Measurements from ENCODE around the gene ADAMTS8. TPM values are rescaled to one million over a fixed set of nuclear protein-coding genes. Genes with fewer than 3 reads are reported as not detected.

ADAMTS8 gene
- total and polyA plus RNA-seq, 4 donors: 0.02 to 0.08 (median 0.07) TPM; not detected in 1

DNA sequence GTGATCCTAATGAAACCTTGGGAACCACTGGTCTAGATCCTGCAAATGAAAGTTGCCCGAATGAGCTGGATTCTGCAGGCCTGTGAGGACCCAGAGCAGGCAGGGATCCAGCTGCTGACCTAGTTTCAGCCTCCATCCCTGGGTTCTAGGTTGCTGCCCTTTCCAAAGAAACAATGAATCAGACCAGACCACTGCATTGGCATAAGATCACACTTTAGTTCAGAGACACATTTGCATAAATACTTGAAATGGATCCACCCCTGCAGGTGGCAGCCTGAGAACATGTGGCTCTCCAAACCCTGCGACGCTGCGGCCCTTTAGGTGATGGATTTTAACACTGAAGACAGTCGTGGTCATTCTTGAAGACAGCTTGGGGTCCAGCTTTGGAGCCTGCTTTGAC, 23.7 kb downstream of the ADAMTS8 start (continued):
- TF ChIP-seq EGR1 (IDR thresholded peaks at IDR 0.05; ENCODE audit: low read depth in 2 of 2): no peak

DNA sequence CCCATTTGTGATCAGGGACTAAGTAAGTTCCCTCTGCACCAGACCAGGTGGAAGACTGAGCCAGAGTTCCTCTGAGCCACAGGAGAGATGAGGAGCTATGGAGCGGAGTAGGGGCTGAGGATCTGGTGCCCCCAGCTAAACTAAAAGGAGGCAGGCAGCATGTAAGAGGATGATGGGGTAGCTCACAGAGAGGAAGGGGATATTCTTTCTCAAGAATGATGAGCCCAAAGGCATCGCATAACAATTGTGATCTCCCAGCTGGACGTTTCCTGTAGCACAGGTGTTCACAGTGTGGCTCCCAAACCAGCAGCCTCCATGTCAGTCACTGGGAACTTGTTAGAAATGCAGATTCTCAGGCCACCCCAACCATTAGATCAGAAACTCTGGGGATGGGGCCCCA, 24.4 kb downstream of the ADAMTS8 start:
- no peak overlapping the region for H3K4me3 ChIP-seq (ENCODE audit: low read depth in 1 of 3, low read length in 3 of 3)
- no peak for DNase-seq (ENCODE audit: low spot score)
- no peaks in the 10 kb centered on the region for H3K36me3 ChIP-seq (ENCODE audit: control insufficient read depth in 4 of 4, insufficient read depth in 3 of 4, low read depth in 1 of 4, low read length in 3 of 4)
- H3K27me3 ChIP-seq (ENCODE audit: control insufficient read depth in 4 of 4, insufficient read depth in 4 of 4, low read length in 3 of 4): no peaks in the 10 kb centered on the region
- 89% methylated on average over 3 of the region's 3 CpGs for WGBS
- peaks cover 0 to 7% (median 2%) of the 10 kb centered on the region in 4 donors for H3K4me1 ChIP-seq (ENCODE audit: control insufficient read depth in 4 of 4, insufficient read depth in 4 of 4, low read length in 3 of 4)
- H3K9ac ChIP-seq (ENCODE audit: low read depth in 1 of 2, low read length in 2 of 2): no peak overlapping the region
- no peak overlapping the region for H3K27ac ChIP-seq (ENCODE audit: low read depth in 1 of 2, low read length in 2 of 2)
- no peaks in the 10 kb centered on the region for H3K9me3 ChIP-seq (ENCODE audit: control insufficient read depth in 4 of 4, low read length in 3 of 4)
- TF ChIP-seq EGR1 (IDR thresholded peaks at IDR 0.05; ENCODE audit: low read depth in 2 of 2): no peak
- no peak for TF ChIP-seq HNF4G (IDR thresholded peaks at IDR 0.05)
- TF ChIP-seq, protein P1, sequence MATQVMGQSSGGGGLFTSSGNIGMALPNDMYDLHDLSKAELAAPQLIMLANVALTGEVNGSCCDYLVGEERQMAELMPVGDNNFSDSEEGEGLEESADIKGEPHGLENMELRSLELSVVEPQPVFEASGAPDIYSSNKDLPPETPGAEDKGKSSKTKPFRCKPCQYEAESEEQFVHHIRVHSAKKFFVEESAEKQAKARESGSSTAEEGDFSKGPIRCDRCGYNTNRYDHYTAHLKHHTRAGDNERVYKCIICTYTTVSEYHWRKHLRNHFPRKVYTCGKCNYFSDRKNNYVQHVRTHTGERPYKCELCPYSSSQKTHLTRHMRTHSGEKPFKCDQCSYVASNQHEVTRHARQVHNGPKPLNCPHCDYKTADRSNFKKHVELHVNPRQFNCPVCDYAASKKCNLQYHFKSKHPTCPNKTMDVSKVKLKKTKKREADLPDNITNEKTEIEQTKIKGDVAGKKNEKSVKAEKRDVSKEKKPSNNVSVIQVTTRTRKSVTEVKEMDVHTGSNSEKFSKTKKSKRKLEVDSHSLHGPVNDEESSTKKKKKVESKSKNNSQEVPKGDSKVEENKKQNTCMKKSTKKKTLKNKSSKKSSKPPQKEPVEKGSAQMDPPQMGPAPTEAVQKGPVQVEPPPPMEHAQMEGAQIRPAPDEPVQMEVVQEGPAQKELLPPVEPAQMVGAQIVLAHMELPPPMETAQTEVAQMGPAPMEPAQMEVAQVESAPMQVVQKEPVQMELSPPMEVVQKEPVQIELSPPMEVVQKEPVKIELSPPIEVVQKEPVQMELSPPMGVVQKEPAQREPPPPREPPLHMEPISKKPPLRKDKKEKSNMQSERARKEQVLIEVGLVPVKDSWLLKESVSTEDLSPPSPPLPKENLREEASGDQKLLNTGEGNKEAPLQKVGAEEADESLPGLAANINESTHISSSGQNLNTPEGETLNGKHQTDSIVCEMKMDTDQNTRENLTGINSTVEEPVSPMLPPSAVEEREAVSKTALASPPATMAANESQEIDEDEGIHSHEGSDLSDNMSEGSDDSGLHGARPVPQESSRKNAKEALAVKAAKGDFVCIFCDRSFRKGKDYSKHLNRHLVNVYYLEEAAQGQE (IDR thresholded peaks at IDR 0.05): no peak
- no peak for TF ChIP-seq YY1 (IDR thresholded peaks at IDR 0.05)
- no peak for TF ChIP-seq TAF1 (conservative IDR thresholded peaks at IDR 0.05)
- TF ChIP-seq NR2F2 (IDR thresholded peaks at IDR 0.05): no peak
- TF ChIP-seq, protein P2, sequence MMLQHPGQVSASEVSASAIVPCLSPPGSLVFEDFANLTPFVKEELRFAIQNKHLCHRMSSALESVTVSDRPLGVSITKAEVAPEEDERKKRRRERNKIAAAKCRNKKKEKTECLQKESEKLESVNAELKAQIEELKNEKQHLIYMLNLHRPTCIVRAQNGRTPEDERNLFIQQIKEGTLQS (IDR thresholded peaks at IDR 0.05): no peak
- TF ChIP-seq SP1 (IDR thresholded peaks at IDR 0.05): no peak
- TF ChIP-seq, protein P3, sequence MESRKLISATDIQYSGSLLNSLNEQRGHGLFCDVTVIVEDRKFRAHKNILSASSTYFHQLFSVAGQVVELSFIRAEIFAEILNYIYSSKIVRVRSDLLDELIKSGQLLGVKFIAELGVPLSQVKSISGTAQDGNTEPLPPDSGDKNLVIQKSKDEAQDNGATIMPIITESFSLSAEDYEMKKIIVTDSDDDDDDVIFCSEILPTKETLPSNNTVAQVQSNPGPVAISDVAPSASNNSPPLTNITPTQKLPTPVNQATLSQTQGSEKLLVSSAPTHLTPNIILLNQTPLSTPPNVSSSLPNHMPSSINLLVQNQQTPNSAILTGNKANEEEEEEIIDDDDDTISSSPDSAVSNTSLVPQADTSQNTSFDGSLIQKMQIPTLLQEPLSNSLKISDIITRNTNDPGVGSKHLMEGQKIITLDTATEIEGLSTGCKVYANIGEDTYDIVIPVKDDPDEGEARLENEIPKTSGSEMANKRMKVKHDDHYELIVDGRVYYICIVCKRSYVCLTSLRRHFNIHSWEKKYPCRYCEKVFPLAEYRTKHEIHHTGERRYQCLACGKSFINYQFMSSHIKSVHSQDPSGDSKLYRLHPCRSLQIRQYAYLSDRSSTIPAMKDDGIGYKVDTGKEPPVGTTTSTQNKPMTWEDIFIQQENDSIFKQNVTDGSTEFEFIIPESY (IDR thresholded peaks at IDR 0.05): no peak
- TF ChIP-seq, protein P4, sequence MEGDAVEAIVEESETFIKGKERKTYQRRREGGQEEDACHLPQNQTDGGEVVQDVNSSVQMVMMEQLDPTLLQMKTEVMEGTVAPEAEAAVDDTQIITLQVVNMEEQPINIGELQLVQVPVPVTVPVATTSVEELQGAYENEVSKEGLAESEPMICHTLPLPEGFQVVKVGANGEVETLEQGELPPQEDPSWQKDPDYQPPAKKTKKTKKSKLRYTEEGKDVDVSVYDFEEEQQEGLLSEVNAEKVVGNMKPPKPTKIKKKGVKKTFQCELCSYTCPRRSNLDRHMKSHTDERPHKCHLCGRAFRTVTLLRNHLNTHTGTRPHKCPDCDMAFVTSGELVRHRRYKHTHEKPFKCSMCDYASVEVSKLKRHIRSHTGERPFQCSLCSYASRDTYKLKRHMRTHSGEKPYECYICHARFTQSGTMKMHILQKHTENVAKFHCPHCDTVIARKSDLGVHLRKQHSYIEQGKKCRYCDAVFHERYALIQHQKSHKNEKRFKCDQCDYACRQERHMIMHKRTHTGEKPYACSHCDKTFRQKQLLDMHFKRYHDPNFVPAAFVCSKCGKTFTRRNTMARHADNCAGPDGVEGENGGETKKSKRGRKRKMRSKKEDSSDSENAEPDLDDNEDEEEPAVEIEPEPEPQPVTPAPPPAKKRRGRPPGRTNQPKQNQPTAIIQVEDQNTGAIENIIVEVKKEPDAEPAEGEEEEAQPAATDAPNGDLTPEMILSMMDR (IDR thresholded peaks at IDR 0.05; ENCODE audit: low read depth, low read length, missing input control): no peak
- TF ChIP-seq, protein P5, sequence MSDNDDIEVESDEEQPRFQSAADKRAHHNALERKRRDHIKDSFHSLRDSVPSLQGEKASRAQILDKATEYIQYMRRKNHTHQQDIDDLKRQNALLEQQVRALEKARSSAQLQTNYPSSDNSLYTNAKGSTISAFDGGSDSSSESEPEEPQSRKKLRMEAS (IDR thresholded peaks at IDR 0.05): no peak
- TF ChIP-seq RXRA (IDR thresholded peaks at IDR 0.05): no peak
- no peak for TF ChIP-seq JUND (IDR thresholded peaks at IDR 0.05)
- no peak for TF ChIP-seq GABPA (IDR thresholded peaks at IDR 0.05 in 1 of 2, conservative IDR thresholded peaks at IDR 0.05 in 1 of 2)
- TF ChIP-seq HNF4A (conservative IDR thresholded peaks at IDR 0.05): no peak
- no peak for TF ChIP-seq FOXA1 (IDR thresholded peaks at IDR 0.05)

All from liver (tissue), 9 donors.